Posterior vena cava (tissue), 2 donors: ENCODE results near the gene GNPTG. TPM values are rescaled to one million over a fixed set of nuclear protein-coding genes. Genes with fewer than 3 reads are reported as not detected.

Source experiments
- DNase-seq: peaks from one replicate; pipeline ENCODE4 v3.0.0-alpha.2; 2020; ENCODE audit warnings: low spot score
- intact Hi-C, 2 donors: fragments of 100-400 bp; cut with DNase I; formaldehyde crosslinking; loops; one replicate each; pipeline versions ENCODE4 v1.14.1 to v1.14.2; 2022 to 2023
- total RNA-seq, 2 donors: library from RNA; stranded (reverse); fragmentation: NEBNext Ultra II Directional; extraction: Animal tissue kit (Norgen Biotek cat#: 25700); gene quantifications; one replicate each; pipeline ENCODE4 v1.2.1, GENCODE V29; 2021
- donor health status: DM: yes; HTN: yes; CAD: no.
- donor health status: DM: yes; HTN: yes; CAD: no.

GNPTG gene
- total RNA-seq, 2 donors from 2014 or later, result 48.4 to 55.6 TPM

DNA sequence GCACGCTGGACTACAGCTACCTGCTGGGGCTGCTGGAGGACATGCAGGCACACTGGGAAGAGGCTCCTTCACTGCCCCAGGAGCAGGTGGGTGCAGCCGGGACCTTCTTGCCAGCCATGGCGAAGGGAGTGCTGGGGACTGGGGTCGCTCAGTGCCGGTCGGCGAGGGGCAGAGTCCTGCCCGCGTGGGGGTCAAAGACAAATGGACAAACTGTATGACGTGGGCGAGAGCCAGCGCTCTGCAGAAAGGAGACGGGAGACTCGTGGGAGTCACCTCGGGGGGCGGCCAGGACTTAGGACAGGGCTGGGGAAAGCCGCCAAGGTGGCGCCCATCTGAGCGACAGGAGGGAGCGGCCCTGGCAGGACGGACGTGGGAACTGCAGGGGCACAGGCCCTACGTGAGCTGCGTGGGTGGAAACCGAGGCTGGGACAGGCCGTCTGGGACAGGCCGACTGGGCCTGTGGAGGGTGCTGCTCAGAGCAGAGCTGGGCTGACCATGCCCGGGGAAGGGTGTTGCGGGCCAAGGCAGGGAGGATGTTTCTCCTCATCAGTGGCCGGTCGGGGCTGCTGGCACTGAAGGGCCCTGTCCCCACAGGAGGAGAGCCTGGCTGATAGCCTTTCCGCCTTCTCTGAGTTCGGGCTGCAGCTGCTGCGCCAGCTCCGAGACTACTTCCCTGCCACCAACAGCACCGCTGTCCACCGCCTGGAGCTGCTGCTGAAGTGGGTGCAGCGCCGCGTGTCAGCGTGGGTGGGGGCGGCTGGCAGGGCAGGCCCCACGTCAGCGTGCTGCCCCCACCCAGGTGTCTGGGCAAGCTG is 8.1 kb upstream of the GNPTG start:
- intact Hi-C loops, result no loop called here
- DNase-seq, result no peak

GRCh38 chr16:1344499-1344898 is 7.2 kb upstream of the GNPTG start:
- intact Hi-C loops, result no loop called here
- no peak for DNase-seq

DNA sequence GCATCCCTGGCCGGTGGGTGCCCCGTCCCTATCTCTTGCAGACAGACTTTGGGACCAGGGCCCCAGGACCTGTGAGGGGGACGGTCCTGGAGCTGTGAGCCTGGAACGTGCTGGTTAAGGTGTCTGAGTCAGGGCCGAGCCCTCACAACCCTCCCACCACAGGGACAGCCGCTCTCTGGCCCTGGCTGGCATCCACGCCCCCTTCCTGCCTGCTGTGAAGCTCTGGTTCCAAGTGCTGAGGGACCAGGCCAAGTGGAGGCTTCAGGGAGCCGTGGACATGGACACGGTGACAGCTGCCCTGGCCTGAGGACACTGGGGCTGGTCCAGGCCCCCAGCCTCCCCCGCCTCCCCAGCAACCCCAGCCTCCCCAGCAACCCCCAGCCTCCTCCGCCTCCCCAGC is 6.6 kb upstream of the GNPTG start:
- no peak for DNase-seq
- intact Hi-C loops, result no loop called here

GRCh38 chr16:1345651-1346421 is 5.9 kb upstream of the GNPTG start:
- intact Hi-C loops, result no loop called here
- no peak for DNase-seq

DNA sequence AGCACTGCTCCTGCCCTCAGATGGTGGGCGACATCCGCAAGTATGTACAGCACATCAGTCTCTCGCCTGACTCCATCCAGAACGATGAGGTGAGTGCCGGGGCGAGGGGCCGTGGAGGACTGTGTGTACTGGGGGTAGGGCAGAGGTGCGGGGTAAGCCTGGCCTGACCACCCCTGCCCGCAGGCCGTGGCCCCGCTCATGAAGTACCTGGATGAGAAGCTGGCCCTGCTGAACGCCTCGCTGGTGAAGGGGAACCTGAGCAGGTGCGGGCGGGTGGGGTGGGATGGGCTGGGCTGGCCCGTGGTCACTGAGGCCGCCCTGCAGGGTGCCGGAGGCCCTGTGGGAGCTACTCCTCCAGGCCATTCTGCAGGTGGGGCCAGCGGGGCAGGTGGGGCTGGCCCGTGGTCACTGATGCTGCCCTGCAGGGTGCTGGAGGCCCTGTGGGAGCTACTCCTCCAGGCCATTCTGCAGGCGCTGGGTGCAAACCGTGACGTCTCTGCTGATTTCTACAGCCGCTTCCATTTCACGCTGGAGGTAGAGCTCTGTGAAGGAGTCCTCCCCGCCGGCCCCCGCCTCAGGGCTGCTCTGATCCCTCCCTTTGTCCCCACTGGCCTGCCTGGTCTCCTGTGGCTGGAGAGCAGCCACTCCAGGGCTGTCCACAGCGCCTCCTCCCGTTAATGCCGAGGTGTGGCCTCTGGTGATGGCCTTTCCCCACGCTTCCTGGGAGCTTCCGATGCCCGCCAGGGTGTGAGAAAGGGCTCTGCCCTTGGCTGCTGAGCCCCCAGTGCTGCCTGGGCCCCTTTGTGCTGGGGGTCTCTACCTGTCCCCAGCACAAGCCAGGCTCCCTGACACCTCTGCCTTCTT is 5.1 kb upstream of the GNPTG start:
- intact Hi-C loops, result no loop called here

GRCh38 chr16:1347286-1347855 is 4.4 kb upstream of the GNPTG start:
- intact Hi-C loops, result no loop called here
- DNase-seq, result no peak

More for the DNA sequence above, 5.1 kb upstream of the GNPTG start:
- no peak for DNase-seq

DNA sequence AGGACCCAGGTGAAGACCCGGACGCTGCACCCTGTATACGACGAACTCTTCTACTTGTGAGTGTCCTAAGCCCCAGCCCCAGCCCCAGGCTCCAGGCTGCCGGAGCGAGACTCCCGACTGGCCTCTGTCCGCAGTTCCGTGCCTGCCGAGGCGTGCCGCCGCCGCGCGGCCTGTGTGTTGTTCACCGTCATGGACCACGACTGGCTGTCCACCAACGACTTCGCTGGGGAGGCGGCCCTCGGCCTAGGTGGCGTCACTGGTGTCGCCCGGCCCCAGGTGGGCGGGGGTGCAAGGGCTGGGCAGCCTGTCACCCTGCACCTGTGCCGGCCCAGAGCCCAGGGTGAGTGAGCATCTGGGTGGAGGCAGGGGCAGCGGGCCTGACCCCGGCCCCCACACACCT is 3.8 kb upstream of the GNPTG start:
- no peak for DNase-seq
- intact Hi-C loops, result no loop called here

DNA sequence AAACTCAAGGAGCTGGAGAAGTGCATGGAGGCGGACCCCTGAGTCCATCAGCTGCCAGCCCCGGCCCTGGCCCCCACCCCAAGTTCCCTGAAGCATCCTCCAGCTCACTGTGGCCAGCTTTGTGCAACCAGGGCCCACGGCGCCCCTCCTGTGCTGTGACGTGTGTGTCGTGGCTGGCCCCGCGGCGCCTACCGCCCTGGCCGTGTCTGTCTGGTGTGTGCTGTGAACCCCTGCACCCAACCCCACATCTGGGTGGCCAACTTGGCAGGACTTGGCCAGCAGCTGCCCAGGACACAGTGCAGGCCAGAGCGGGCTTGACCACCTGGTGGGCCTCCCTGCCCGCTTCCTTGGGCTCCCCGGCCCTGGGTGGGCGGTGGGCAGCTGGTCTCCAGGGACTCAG is 3.3 kb upstream of the GNPTG start:
- intact Hi-C loops, result no loop called here
- no peak for DNase-seq

GRCh38 chr16:1348926-1349325 is 2.8 kb upstream of the GNPTG start:
- no peak for DNase-seq
- intact Hi-C loops, result no loop called here

DNA sequence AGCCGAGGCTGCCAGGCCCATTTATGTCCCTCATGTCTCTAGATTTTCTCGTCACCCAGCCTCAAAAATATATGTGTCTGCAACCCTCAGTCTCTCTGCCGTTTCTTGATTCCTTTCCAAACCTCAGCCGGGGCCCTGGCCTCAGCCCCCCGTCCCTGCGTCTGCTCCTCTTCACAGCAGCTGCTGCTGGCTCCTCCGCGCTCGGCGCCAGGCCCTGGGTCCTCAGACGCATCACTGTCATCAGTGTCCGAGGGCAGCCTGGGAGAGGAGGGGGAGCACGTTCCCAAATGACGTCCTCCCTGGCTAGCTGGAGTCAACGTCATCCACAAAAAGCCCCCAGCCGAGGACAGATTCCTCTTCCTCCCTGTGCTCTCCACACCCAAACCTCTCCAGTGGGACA is 2.4 kb upstream of the GNPTG start:
- intact Hi-C loops, result no loop called here

DNA sequence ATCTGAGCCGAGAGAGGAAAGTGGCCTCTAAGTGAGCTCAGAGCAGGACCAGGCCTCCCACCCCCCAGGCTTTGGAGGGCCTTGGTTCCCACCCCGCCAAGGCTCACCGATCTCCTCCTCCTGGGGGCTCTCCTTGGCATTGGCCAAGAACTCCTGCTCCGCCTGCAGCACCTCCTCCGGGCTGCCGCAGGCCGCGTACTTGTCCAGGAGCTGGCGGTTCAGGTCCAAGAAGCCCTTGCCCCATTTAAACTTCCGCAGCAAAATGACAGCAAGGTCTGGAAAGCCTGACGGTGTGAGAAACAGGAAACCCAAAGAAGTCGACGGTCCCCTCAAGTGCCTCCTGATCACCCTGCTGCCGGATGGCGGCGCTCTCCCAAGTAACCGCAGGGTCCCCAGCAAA is 1.8 kb upstream of the GNPTG start:
- intact Hi-C loops, result no loop called here
- DNase-seq, result no peak

More for the DNA sequence above, 2.4 kb upstream of the GNPTG start:
- no peak for DNase-seq

GRCh38 chr16:1350691-1351090 is 1.0 kb upstream of the GNPTG start:
- no peak for DNase-seq
- intact Hi-C loops, result no loop called here

GRCh38 chr16:1351215-1351581 is 533 bp upstream of the GNPTG start:
- intact Hi-C loops, result no loop called here
- no peak for DNase-seq

DNA sequence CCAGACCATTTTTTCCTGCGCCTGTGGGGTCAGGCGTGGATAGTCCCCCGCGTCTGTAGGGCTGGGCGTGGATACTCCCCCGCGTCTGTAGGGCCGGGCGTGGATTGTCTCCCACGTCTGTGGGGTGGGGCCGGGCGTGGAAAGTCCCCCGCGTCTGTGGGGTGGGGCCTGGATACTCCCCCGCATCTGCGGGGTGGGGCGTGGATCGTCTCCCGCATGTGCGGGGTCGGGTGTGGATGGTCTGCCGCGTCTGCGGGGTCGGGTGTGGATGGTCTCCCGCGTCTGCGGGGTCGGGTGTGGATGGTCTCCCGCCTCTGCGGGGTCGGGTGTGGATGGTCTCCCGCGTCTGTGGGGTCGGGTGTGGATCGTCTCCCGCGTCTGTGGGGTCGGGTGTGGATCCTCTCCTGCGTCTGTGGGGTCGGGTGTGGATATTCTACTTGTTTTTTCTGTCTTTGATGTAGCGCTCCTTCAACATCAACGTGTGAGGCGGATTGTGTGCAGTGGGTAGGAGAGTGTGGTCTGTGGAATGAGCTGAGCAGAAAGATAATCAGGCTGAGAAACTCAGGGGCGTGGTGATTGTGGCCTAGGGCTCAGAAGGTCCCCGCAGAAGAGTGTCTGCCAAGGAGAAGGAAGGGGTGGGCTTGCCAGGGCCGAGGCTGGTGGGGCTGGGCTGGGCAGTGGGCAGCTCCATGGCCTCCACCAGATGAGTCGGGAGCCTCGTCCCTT is 3.2 kb downstream of the GNPTG start:
- intact Hi-C loops, result no loop called here
- DNase-seq, result no peak

DNA sequence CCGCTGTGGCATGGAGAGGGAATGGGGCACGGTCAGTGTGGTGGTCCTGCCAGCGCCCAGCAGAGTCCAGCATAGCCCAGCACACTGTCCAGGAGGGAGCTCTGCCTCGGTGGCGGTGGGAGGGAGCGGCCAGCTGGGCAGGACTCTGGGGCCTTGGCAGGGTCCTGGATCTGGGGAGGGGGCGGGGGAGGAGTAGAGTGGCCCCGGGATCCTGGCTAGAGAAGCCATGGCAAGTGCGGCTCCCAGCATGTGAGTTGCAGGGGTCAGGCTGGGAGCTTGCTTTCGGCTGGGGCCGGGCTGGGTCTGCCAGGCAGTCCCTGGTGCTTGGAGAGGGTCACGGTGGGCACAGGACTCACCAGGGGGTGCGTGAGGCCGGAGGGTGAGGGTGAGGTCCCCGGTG is 3.9 kb downstream of the GNPTG start:
- intact Hi-C loops, result no loop called here

DNA sequence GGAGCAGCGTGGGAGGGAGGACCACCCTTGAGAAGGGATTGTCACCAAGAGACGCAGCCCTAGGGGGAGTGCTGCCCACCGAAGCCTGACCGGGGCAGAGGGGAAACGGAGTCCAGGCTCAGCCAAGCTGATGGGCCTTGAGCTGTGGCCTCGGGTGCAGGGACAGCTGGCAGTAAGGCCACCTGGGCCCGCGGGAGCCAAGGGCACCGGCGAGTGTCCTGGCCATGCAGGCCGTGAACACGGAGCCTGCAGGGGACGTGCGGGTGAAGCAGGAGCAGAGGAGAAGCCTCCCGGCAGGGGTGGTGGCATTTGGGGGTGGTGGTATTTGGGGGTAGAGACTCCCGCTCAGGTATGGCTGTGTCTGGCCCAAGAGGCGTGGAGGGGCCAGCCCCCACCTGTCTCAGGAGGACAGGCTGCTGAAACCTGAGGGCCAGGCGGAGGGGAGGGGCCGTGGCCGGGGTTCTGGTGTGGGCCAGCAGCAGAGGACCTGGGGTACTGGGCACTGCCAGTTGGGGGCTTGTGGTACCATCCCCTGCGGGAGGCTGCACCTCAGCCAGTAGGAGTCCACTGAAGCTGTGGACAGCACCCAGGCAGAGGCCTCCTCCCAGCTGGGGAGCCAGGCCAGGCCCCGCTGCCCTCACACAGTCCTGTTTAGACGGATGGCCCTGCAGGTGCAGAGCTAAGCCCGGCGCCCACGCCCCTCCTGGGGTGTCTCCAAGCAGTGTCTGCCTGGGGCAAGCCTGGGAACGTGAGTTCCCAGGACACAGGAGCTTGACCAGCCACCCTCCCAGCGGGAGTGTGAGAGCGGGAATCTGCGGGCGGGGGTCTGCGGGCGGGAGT is 4.5 kb downstream of the GNPTG start:
- intact Hi-C loops, result no loop called here

More for the DNA sequence above, 3.9 kb downstream of the GNPTG start:
- DNase-seq, result no peak

GRCh38 chr16:1357906-1358566 is 6.3 kb downstream of the GNPTG start:
- DNase-seq, result no peak
- intact Hi-C loops, result no loop called here

More for the DNA sequence above, 4.5 kb downstream of the GNPTG start:
- no peak for DNase-seq
